ENCODE measurements around the gene ST6GALNAC1. TPM values are rescaled to one million over a fixed set of nuclear protein-coding genes. Genes with fewer than 3 reads are reported as not detected.

Gene ST6GALNAC1
- total and polyA plus RNA-seq, 10 of the 15 experiments (the other 5 are each of a cell fraction or from before 2014, with no cell fraction given), result 0.08 TPM; not detected in 9

DNA sequence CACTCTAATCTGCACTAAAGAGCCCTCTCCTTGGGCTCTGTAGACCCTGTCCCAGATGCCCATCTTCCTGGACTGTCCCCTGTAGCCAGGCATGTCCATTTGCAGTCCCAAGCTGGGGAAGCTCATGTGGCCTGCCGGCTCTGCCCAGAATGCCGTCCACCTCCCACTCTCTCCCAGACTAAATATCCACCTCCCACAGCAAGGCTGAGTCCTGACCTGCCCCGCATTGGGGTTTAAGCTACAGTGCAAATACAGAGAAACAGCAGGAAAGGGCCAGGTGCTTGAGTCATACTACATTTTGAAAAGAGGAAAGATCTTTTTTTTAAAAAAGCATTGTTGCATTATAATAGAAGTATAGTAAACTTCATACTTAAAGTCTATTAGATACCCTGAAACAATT is 60.9 kb downstream of the ST6GALNAC1 start:
- 14% methylated on average over 3 of the region's 3 CpGs for WGBS (ENCODE audit: insufficient coverage, insufficient replicate concordance, low lambda C conversion rate, missing lambda C conversion rate)
- no peak overlapping the region for H3K4me2 ChIP-seq (ENCODE audit: control insufficient read depth, insufficient read depth)
- no peaks in the 10 kb centered on the region for H3K36me3 ChIP-seq (ENCODE audit: control insufficient read depth in 2 of 2, insufficient read depth in 2 of 2, low read length in 1 of 2)
- ChIA-PET SMC1A (ENCODE audit: uncharacterized antibody, unreplicated experiment) (no interaction called here), CTCF (interaction anchor here (2.5 kb wide), 1 partner anchor 42 kb away, joined by 10 read pairs; no protein-coding TSS in a partner anchor), RAD21 (ENCODE audit: unreplicated experiment) (no interaction called here), POLR2A (interaction anchor here (0.7 to 1.3 kb wide), 3 partner anchors 21 to 483 kb away, joined by 3 to 7 read pairs (median 3); no protein-coding TSS in a partner anchor)
- no peaks in the 10 kb centered on the region for H4K20me1 ChIP-seq (ENCODE audit: control insufficient read depth, insufficient read depth)
- ATAC-seq, result no peak
- H3K4me3 ChIP-seq, result no peak overlapping the region
- no peak for DNase-seq (ENCODE audit: low read depth, low spot score)
- peaks cover 24% of the 10 kb centered on the region for H3K4me1 ChIP-seq (ENCODE audit: control insufficient read depth, insufficient read depth, low read length)
- H3K27me3 ChIP-seq (replicated peaks in 1 of 2; ENCODE audit: control insufficient read depth in 2 of 2, insufficient read depth in 2 of 2, low read length in 1 of 2), result peaks cover 3 to 9% of the 10 kb centered on the region in 2 experiments; a peak in 3 of 4 replicates
- no peaks in the 10 kb centered on the region for H3K9me3 ChIP-seq (replicated peaks; ENCODE audit: control insufficient read depth, insufficient read depth, low read length)
- in situ Hi-C loops (cut with MboI) (no loop called here), intact Hi-C loops (cut with micrococcal nuclease; ENCODE audit: unreplicated experiment) (no loop called here)
- no peak overlapping the region for H3K9ac ChIP-seq (ENCODE audit: control insufficient read depth, insufficient read depth, low read length)
- no TSS peak for BruUV-seq (replicated peaks)
- H3K27ac ChIP-seq (ENCODE audit: control insufficient read depth, insufficient read depth), result no peak overlapping the region
- no peaks in the 10 kb centered on the region for H3K79me2 ChIP-seq (ENCODE audit: control insufficient read depth, insufficient read depth, low read length)
- FAIRE-seq, result no peak
- H2AFZ ChIP-seq (ENCODE audit: control insufficient read depth, low read depth, low read length), result no peak overlapping the region
- TF ChIP-seq BHLHE40 (IDR thresholded peaks at IDR 0.05; ENCODE audit: borderline replicate concordance in 1 of 2, low read depth in 2 of 2, low read length in 1 of 2) (no peak), DPF2 (IDR thresholded peaks at IDR 0.05) (no peak), HDAC2 (IDR thresholded peaks at IDR 0.05) (no peak), POU2F2 (IDR thresholded peaks at IDR 0.05; ENCODE audit: borderline replicate concordance, low read depth, low read length) (no peak), CHD2 (IDR thresholded peaks at IDR 0.05; ENCODE audit: borderline replicate concordance, low read depth, low read length) (no peak), RAD51 (IDR thresholded peaks at IDR 0.05) (no peak), ZZZ3 (IDR thresholded peaks at IDR 0.05; ENCODE audit: control insufficient read depth, insufficient read length, low read depth) (no peak), RFX5 (IDR thresholded peaks at IDR 0.05; ENCODE audit: low read depth, low read length) (no peak), RCOR1 (conservative IDR thresholded peaks at IDR 0.05; ENCODE audit: low read depth, low read length) (no peak), IKZF2 (IDR thresholded peaks at IDR 0.05) (no peak), ETV6 (conservative IDR thresholded peaks at IDR 0.05 in 1 of 2, IDR thresholded peaks at IDR 0.05 in 1 of 2; ENCODE audit: borderline replicate concordance in 1 of 2, low read depth in 1 of 2) (no peak), RELA (IDR thresholded peaks at IDR 0.05; ENCODE audit: borderline replicate concordance, partially characterized antibody) (no peak), KDM1A (IDR thresholded peaks at IDR 0.05; ENCODE audit: borderline replicate concordance) (no peak), KAT2A (conservative IDR thresholded peaks at IDR 0.05; ENCODE audit: control insufficient read depth, low read depth, low read length) (no peak), HCFC1 (IDR thresholded peaks at IDR 0.05; ENCODE audit: low read length) (no peak), PKNOX1 (IDR thresholded peaks at IDR 0.05) (no peak), CBX3 (IDR thresholded peaks at IDR 0.05; ENCODE audit: borderline replicate concordance, low read depth) (no peak), POLR2AphosphoS5 (IDR thresholded peaks at IDR 0.05; ENCODE audit: low read length) (no peak)
- TF ChIP-seq, protein P1, sequence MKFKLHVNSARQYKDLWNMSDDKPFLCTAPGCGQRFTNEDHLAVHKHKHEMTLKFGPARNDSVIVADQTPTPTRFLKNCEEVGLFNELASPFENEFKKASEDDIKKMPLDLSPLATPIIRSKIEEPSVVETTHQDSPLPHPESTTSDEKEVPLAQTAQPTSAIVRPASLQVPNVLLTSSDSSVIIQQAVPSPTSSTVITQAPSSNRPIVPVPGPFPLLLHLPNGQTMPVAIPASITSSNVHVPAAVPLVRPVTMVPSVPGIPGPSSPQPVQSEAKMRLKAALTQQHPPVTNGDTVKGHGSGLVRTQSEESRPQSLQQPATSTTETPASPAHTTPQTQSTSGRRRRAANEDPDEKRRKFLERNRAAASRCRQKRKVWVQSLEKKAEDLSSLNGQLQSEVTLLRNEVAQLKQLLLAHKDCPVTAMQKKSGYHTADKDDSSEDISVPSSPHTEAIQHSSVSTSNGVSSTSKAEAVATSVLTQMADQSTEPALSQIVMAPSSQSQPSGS (IDR thresholded peaks at IDR 0.05; ENCODE audit: low read length), result no peak
